Measurements from ENCODE around the gene POLR2M. TPM values are rescaled to one million over a fixed set of nuclear protein-coding genes. Genes with fewer than 3 reads are reported as not detected.

POLR2M gene
- total and polyA plus RNA-seq, 10 of the 15 experiments (the other 5 are each of a cell fraction or from before 2014, with no cell fraction given) = 5.8 to 364 (median 23.7) TPM

DNA sequence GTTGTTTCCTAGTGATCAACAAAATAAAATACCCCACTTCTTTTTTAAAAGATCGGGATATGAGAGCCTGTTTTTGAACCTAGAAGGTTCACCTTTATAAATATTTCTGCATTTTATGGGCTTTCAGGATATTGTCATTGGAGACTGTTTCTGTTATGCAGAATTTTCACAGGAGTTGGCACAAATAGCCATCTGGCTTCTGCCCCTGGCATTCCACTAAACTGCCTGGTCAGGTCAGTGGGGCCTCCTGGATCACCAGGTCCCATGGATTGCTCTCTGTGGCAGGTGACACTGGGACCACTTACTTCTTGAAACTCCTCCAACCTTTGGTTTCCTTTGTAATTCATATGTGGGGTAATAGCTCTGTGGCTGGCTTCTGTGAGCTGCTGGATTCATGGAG, 25.5 kb upstream of the POLR2M start (continued):
- TF ChIP-seq, protein P1, sequence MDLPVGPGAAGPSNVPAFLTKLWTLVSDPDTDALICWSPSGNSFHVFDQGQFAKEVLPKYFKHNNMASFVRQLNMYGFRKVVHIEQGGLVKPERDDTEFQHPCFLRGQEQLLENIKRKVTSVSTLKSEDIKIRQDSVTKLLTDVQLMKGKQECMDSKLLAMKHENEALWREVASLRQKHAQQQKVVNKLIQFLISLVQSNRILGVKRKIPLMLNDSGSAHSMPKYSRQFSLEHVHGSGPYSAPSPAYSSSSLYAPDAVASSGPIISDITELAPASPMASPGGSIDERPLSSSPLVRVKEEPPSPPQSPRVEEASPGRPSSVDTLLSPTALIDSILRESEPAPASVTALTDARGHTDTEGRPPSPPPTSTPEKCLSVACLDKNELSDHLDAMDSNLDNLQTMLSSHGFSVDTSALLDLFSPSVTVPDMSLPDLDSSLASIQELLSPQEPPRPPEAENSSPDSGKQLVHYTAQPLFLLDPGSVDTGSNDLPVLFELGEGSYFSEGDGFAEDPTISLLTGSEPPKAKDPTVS (IDR thresholded peaks at IDR 0.05; ENCODE audit: low read depth, low read length) = no peak
- no peak for TF ChIP-seq FOXK2 (IDR thresholded peaks at IDR 0.05)

DNA sequence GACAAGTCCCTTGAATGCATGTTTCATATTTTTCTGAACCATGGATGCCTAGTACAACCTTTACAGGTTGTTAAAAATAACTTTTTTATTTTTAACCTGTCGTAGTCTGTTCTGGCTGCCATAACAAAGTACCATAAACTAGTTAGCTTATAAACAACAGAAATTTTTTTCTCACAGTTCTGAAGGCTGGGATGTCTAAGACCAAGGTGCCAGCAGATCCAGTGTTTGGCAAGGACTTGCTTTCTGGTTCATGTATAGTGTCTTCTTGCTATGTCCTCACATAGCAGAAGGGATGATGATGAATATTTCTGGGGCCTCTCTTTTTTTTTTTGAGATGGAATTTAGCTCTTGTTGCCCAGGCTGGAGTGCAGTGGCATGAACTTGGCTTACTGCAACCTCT, 23.0 kb upstream of the POLR2M start:
- CTCF ChIA-PET = interaction anchor here (0.6 kb wide), 1 partner anchor 28 kb away, joined by 3 read pairs; no protein-coding TSS in a partner anchor
- Histone ChIP-seq H3K9me3 (replicated peaks; ENCODE audit: control insufficient read depth, insufficient read depth, low read length) (no peaks in the 10 kb centered on the region), H3K4me3 (no peak overlapping the region), H3K36me3 (ENCODE audit: control insufficient read depth in 2 of 2, insufficient read depth in 2 of 2, low read length in 1 of 2) (no peaks in the 10 kb centered on the region), H3K27ac (ENCODE audit: control insufficient read depth, insufficient read depth) (no peak overlapping the region), H3K79me2 (ENCODE audit: control insufficient read depth, insufficient read depth, low read length) (no peaks in the 10 kb centered on the region), H4K20me1 (ENCODE audit: control insufficient read depth, insufficient read depth) (no peaks in the 10 kb centered on the region), H2AFZ (ENCODE audit: control insufficient read depth, low read depth, low read length) (no peak overlapping the region), H3K4me2 (ENCODE audit: control insufficient read depth, insufficient read depth) (no peak overlapping the region), H3K4me1 (ENCODE audit: control insufficient read depth, insufficient read depth, low read length) (no peaks in the 10 kb centered on the region), H3K27me3 (replicated peaks in 1 of 2; ENCODE audit: control insufficient read depth in 2 of 2, insufficient read depth in 2 of 2, low read length in 1 of 2) (no peaks in the 10 kb centered on the region), H3K9ac (ENCODE audit: control insufficient read depth, insufficient read depth, low read length) (no peak overlapping the region)
- POLR2A ChIA-PET = no interaction called here
- intact Hi-C loops (cut with micrococcal nuclease; ENCODE audit: unreplicated experiment) (no loop called here), in situ Hi-C loops (cut with MboI) (no loop called here)
- 56% methylated on average over 1 of the region's 1 CpG for WGBS (ENCODE audit: insufficient coverage, insufficient replicate concordance, low lambda C conversion rate, missing lambda C conversion rate)
- BruUV-seq (replicated peaks) = no TSS peak
- RAD21 ChIA-PET (ENCODE audit: unreplicated experiment) = no interaction called here
- no peak for FAIRE-seq
- no peak for ATAC-seq
- SMC1A ChIA-PET (ENCODE audit: uncharacterized antibody, unreplicated experiment) = no interaction called here
- no peak for DNase-seq (ENCODE audit: low read depth, low spot score)
- TF ChIP-seq NFIC (IDR thresholded peaks at IDR 0.05; ENCODE audit: low read depth, low read length) (no peak), SREBF1 (IDR thresholded peaks at IDR 0.05; ENCODE audit: low read length) (no peak), MYC (IDR thresholded peaks at IDR 0.05; ENCODE audit: insufficient read depth, insufficient read length, insufficient replicate concordance, low read length, severe bottlenecking) (no peak), EED (IDR thresholded peaks at IDR 0.05; ENCODE audit: low read depth) (no peak), KDM1A (IDR thresholded peaks at IDR 0.05; ENCODE audit: borderline replicate concordance) (no peak), ZNF384 (IDR thresholded peaks at IDR 0.05; ENCODE audit: borderline replicate concordance, low read depth, low read length) (no peak), RAD51 (IDR thresholded peaks at IDR 0.05) (no peak)
- TF ChIP-seq, protein P2, sequence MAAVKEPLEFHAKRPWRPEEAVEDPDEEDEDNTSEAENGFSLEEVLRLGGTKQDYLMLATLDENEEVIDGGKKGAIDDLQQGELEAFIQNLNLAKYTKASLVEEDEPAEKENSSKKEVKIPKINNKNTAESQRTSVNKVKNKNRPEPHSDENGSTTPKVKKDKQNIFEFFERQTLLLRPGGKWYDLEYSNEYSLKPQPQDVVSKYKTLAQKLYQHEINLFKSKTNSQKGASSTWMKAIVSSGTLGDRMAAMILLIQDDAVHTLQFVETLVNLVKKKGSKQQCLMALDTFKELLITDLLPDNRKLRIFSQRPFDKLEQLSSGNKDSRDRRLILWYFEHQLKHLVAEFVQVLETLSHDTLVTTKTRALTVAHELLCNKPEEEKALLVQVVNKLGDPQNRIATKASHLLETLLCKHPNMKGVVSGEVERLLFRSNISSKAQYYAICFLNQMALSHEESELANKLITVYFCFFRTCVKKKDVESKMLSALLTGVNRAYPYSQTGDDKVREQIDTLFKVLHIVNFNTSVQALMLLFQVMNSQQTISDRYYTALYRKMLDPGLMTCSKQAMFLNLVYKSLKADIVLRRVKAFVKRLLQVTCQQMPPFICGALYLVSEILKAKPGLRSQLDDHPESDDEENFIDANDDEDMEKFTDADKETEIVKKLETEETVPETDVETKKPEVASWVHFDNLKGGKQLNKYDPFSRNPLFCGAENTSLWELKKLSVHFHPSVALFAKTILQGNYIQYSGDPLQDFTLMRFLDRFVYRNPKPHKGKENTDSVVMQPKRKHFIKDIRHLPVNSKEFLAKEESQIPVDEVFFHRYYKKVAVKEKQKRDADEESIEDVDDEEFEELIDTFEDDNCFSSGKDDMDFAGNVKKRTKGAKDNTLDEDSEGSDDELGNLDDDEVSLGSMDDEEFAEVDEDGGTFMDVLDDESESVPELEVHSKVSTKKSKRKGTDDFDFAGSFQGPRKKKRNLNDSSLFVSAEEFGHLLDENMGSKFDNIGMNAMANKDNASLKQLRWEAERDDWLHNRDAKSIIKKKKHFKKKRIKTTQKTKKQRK (IDR thresholded peaks at IDR 0.05; ENCODE audit: low read depth, low read length) = no peak
- TF ChIP-seq, protein P3, sequence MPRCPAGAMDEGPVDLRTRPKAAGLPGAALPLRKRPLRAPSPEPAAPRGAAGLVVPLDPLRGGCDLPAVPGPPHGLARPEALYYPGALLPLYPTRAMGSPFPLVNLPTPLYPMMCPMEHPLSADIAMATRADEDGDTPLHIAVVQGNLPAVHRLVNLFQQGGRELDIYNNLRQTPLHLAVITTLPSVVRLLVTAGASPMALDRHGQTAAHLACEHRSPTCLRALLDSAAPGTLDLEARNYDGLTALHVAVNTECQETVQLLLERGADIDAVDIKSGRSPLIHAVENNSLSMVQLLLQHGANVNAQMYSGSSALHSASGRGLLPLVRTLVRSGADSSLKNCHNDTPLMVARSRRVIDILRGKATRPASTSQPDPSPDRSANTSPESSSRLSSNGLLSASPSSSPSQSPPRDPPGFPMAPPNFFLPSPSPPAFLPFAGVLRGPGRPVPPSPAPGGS (IDR thresholded peaks at IDR 0.05; ENCODE audit: borderline replicate concordance, insufficient read depth, low read depth, low read length, poor library complexity, severe bottlenecking) = no peak
- TF ChIP-seq, protein P4, sequence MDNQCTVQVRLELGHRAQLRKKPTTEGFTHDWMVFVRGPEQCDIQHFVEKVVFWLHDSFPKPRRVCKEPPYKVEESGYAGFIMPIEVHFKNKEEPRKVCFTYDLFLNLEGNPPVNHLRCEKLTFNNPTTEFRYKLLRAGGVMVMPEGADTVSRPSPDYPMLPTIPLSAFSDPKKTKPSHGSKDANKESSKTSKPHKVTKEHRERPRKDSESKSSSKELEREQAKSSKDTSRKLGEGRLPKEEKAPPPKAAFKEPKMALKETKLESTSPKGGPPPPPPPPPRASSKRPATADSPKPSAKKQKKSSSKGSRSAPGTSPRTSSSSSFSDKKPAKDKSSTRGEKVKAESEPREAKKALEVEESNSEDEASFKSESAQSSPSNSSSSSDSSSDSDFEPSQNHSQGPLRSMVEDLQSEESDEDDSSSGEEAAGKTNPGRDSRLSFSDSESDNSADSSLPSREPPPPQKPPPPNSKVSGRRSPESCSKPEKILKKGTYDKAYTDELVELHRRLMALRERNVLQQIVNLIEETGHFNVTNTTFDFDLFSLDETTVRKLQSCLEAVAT (IDR thresholded peaks at IDR 0.05) = no peak
